ENCODE results near the gene ZNF446. TPM values are rescaled to one million over a fixed set of nuclear protein-coding genes. Genes with fewer than 3 reads are reported as not detected.
A peak's percentile ranks its signal among the peaks of the same experiment; 100 is the strongest.
"Not testable (repeated sequence)": the region's sequence is repeated elsewhere in the genome, so short reads cannot be mapped to it uniquely, and the experiment has no call there.

ZNF446 gene
- total RNA-seq, 1 donor from 2014 or later, result 15.5 TPM

- Mint-ChIP-seq H3K9me3 (ENCODE audit: unreplicated experiment) (no peaks in the 10 kb centered on the region), H3K36me3 (ENCODE audit: unreplicated experiment) (no peaks in the 10 kb centered on the region), H3K27me3 (ENCODE audit: unreplicated experiment) (no peaks in the 10 kb centered on the region), H3K4me3 (ENCODE audit: unreplicated experiment) (peak overlapping the region; percentile 86), H3K27ac (ENCODE audit: unreplicated experiment) (peak overlapping the region; percentile 94), H3K4me1 (ENCODE audit: unreplicated experiment) (peaks cover 14% of the 10 kb centered on the region)
- no peak for DNase-seq (ENCODE audit: extremely low spot score, unreplicated experiment)
- no peak for TF ChIP-seq CTCF (IDR thresholded peaks at IDR 0.05)
Measured at GRCh38 chr19:58500242-58500641, 24.1 kb downstream of the ZNF446 start.

GRCh38 chr19:58507602-58508223, 31.6 kb downstream of the ZNF446 start:
- H3K27me3 Mint-ChIP-seq (ENCODE audit: unreplicated experiment); DNase-seq (ENCODE audit: extremely low spot score, unreplicated experiment); H3K36me3 Mint-ChIP-seq (ENCODE audit: unreplicated experiment); H3K4me1 Mint-ChIP-seq (ENCODE audit: unreplicated experiment); H3K4me3 Mint-ChIP-seq (ENCODE audit: unreplicated experiment); H3K27ac Mint-ChIP-seq (ENCODE audit: unreplicated experiment); H3K9me3 Mint-ChIP-seq (ENCODE audit: unreplicated experiment): not testable (repeated sequence)

GRCh38 chr19:58509731-58510083, 33.6 kb downstream of the ZNF446 start:
- Mint-ChIP-seq H3K4me3 (ENCODE audit: unreplicated experiment) (no peak overlapping the region), H3K9me3 (ENCODE audit: unreplicated experiment) (peaks cover 4% of the 10 kb centered on the region), H3K27me3 (ENCODE audit: unreplicated experiment) (no peaks in the 10 kb centered on the region), H3K27ac (ENCODE audit: unreplicated experiment) (no peak overlapping the region), H3K36me3 (ENCODE audit: unreplicated experiment) (no peaks in the 10 kb centered on the region), H3K4me1 (ENCODE audit: unreplicated experiment) (peaks cover 2% of the 10 kb centered on the region)
- TF ChIP-seq CTCF (IDR thresholded peaks at IDR 0.05), result no peak
- no peak for DNase-seq (ENCODE audit: extremely low spot score, unreplicated experiment)

- Mint-ChIP-seq H3K36me3 (ENCODE audit: unreplicated experiment) (peaks cover under 1% of the 10 kb centered on the region), H3K4me3 (ENCODE audit: unreplicated experiment) (no peak overlapping the region), H3K27ac (ENCODE audit: unreplicated experiment) (no peak overlapping the region), H3K9me3 (ENCODE audit: unreplicated experiment) (peaks cover 4% of the 10 kb centered on the region), H3K4me1 (ENCODE audit: unreplicated experiment) (peaks cover 2% of the 10 kb centered on the region), H3K27me3 (ENCODE audit: unreplicated experiment) (no peaks in the 10 kb centered on the region)
- DNase-seq (ENCODE audit: extremely low spot score, unreplicated experiment), result no peak
- no peak for TF ChIP-seq CTCF (IDR thresholded peaks at IDR 0.05)
Measured at GRCh38 chr19:58510084-58510862, 34.1 kb downstream of the ZNF446 start.

- peaks cover 4% of the 10 kb centered on the region for H3K9me3 Mint-ChIP-seq (ENCODE audit: unreplicated experiment)
- no peaks in the 10 kb centered on the region for H3K27me3 Mint-ChIP-seq (ENCODE audit: unreplicated experiment)
- no peak within 1 kb of the TSS for H3K4me3 Mint-ChIP-seq (ENCODE audit: unreplicated experiment)
- H3K27ac Mint-ChIP-seq (ENCODE audit: unreplicated experiment), result no peak within 1 kb of the TSS
- no peak for DNase-seq (ENCODE audit: extremely low spot score, unreplicated experiment)
- H3K4me1 Mint-ChIP-seq (ENCODE audit: unreplicated experiment), result peaks cover 9% of the 10 kb centered on the region
- H3K36me3 Mint-ChIP-seq (ENCODE audit: unreplicated experiment), result peaks cover 10% of the 10 kb centered on the region
- no peak for TF ChIP-seq CTCF (IDR thresholded peaks at IDR 0.05)
Measured at GRCh38 chr19:58511353-58512208, 35.4 kb downstream of the ZNF446 start, which contains the start of gene SLC27A5. Gene SLC27A5, minus strand, starts transcription at chr19:58511992. Its CDS starts 37 bp downstream, at chr19:58511955.

All from osteocyte (in vitro differentiated cells).